HepG2 (cell line): ENCODE results near the gene SKIC2. TPM values are rescaled to one million over a fixed set of nuclear protein-coding genes. Genes with fewer than 3 reads are reported as not detected.

Experiments
- ADNP ChIP-seq: sonication (generic); formaldehyde crosslinking; IDR thresholded peaks from 2 replicates; pipeline ENCODE4 v1.4.0; 2020; ENCODE audit warnings: missing genetic modification reagents
- ARNTL ChIP-seq: sonication (generic); formaldehyde crosslinking; IDR thresholded peaks from 2 replicates; pipeline ENCODE4 v1.4.0; 2020; ENCODE audit warnings: mild to moderate bottlenecking, missing genetic modification reagents
- BHLHE40 ChIP-seq: IDR thresholded peaks from 2 replicates; pipeline ENCODE4 v1.6.1; 2011; ENCODE audit warnings: low read length, improper control_type of control experiment
- ELF1 ChIP-seq: sonication (generic); formaldehyde crosslinking; IDR thresholded peaks from 2 replicates; pipeline ENCODE4 v1.4.0; 2020; ENCODE audit warnings: missing genetic modification reagents
- GATAD1 ChIP-seq: IDR thresholded peaks from 2 replicates; pipeline ENCODE4 v1.6.1; 2016; ENCODE audit warnings: missing genetic modification reagents, missing compliant biosample characterization
- GFI1 ChIP-seq: sonication (generic); formaldehyde crosslinking; IDR thresholded peaks from 2 replicates; pipeline ENCODE4 v1.5.0; 2020; ENCODE audit warnings: missing genetic modification reagents, mild to moderate bottlenecking, borderline replicate concordance
- GTF2F1 ChIP-seq: fragments of 150-350 bp; IDR thresholded peaks from 2 replicates; pipeline ENCODE4 v1.6.1; 2014; ENCODE audit warnings: low read length
- MYNN ChIP-seq: sonication (generic); formaldehyde crosslinking; IDR thresholded peaks from 2 replicates; pipeline ENCODE4 v1.4.0; 2020; ENCODE audit warnings: mild to moderate bottlenecking, low read depth, missing genetic modification reagents
- PTBP1 ChIP-seq: fragments of 200-400 bp; formaldehyde crosslinking; IDR thresholded peaks from 2 replicates; pipeline ENCODE4 v1.6.1; 2018; ENCODE audit warnings: low read length, low read depth; ENCODE audit not compliant: poor library complexity, severe bottlenecking
- RBM39 ChIP-seq: fragments of 200-400 bp; formaldehyde crosslinking; IDR thresholded peaks from one replicate; pipeline ENCODE4 v1.6.1; 2018; ENCODE audit warnings: antibody characterized with exemption, mild to moderate bottlenecking, low read depth, low read length; ENCODE audit not compliant: poor library complexity, severe bottlenecking
- RXRB ChIP-seq: IDR thresholded peaks from 2 replicates; pipeline ENCODE4 v1.6.1; 2016; ENCODE audit warnings: borderline replicate concordance, missing genetic modification reagents, missing compliant biosample characterization
- THYN1 ChIP-seq: sonication (generic); formaldehyde crosslinking; IDR thresholded peaks from 2 replicates; pipeline ENCODE4 v1.8.1; 2023; ENCODE audit warnings: low read depth, mild to moderate bottlenecking, moderate library complexity, missing genetic modification reagents, borderline replicate concordance
- U2AF1 ChIP-seq: fragments of 200-400 bp; formaldehyde crosslinking; optimal IDR thresholded peaks from 2 replicates; pipeline ENCODE3; 2017; ENCODE audit warnings: mild to moderate bottlenecking, low read depth, low read length
- YY1 ChIP-seq: IDR thresholded peaks from 2 replicates; pipeline ENCODE4 v1.6.1; 2011; ENCODE audit warnings: low read length, low read depth, moderate library complexity, mild to moderate bottlenecking; ENCODE audit not compliant: insufficient read depth, insufficient replicate concordance
- ZNF329 ChIP-seq: sonication (generic); formaldehyde crosslinking; IDR thresholded peaks from 2 replicates; pipeline ENCODE4 v1.9.0; 2021; ENCODE audit warnings: low read depth, mild to moderate bottlenecking, missing genetic modification reagents
- ZNF335 ChIP-seq: sonication (generic); formaldehyde crosslinking; IDR thresholded peaks from 2 replicates; pipeline ENCODE4 v1.4.0; 2020; ENCODE audit warnings: missing genetic modification reagents
- ZNF337 ChIP-seq: sonication (generic); formaldehyde crosslinking; IDR thresholded peaks from 2 replicates; pipeline ENCODE4 v1.5.1; 2020; ENCODE audit warnings: missing genetic modification reagents, low read depth, mild to moderate bottlenecking, borderline replicate concordance
- ZNF431 ChIP-seq: sonication (generic); formaldehyde crosslinking; IDR thresholded peaks from 2 replicates; pipeline ENCODE4 v1.9.0; 2022; ENCODE audit warnings: missing genetic modification reagents, low read depth, mild to moderate bottlenecking, borderline replicate concordance
- ZNF496 ChIP-seq: sonication (generic); formaldehyde crosslinking; IDR thresholded peaks from 2 replicates; pipeline ENCODE4 v1.8.1; 2023; ENCODE audit warnings: mild to moderate bottlenecking, moderate library complexity, missing genetic modification reagents; ENCODE audit not compliant: insufficient replicate concordance
- ZNF607 ChIP-seq: sonication (generic); formaldehyde crosslinking; IDR thresholded peaks from 2 replicates; pipeline ENCODE4 v1.5.1; 2020; ENCODE audit warnings: missing genetic modification reagents, mild to moderate bottlenecking, borderline replicate concordance
- ZNF772 ChIP-seq: sonication (generic); formaldehyde crosslinking; IDR thresholded peaks from 2 replicates; pipeline ENCODE4 v1.5.0; 2020; ENCODE audit warnings: mild to moderate bottlenecking, missing genetic modification reagents
- ZNF776 ChIP-seq: sonication (generic); formaldehyde crosslinking; IDR thresholded peaks from 2 replicates; pipeline ENCODE4 v1.4.0; 2020; ENCODE audit warnings: mild to moderate bottlenecking, missing genetic modification reagents
- polyA plus RNA-seq, 8 experiments: library from polyadenylated mRNA; depleted of rRNA in 3 of 8; stranded (reverse) in 7 of 8; unstranded in 1 of 8; fragments of >200 nt; fragmentation: Illumina TruSeq in 4 of 8; extraction: Trizol in 4 of 8; gene quantifications; 2 replicates each; pipeline versions ENCODE4 v1.2.1 to v1.2.3, GENCODE V29; 2011 to 2016; ENCODE audit warnings: low read depth in 4 of 8, missing spikeins in 1 of 8, mixed read lengths in 1 of 8; ENCODE audit not compliant: insufficient read depth in 1 of 8
- total RNA-seq, 5 experiments: library from RNA; depleted of rRNA; stranded (reverse); fragments of >200 nt; fragmentation: Illumina TruSeq; extraction: Trizol; gene quantifications; 2 replicates each; pipeline ENCODE4 v1.2.3, GENCODE V29; 2016; ENCODE audit warnings: low read depth in 1 of 5
- TF ChIP-seq, protein P1 (sequence below): sonication (generic); formaldehyde crosslinking; IDR thresholded peaks from 2 replicates; pipeline ENCODE4 v1.4.0; 2020; ENCODE audit warnings: mild to moderate bottlenecking, missing genetic modification reagents
- TF ChIP-seq, protein P2 (sequence below): sonication (generic); formaldehyde crosslinking; IDR thresholded peaks from 2 replicates; pipeline ENCODE4 v1.4.0; 2020; ENCODE audit warnings: missing genetic modification reagents
- TF ChIP-seq, protein P3 (sequence below): sonication (generic); formaldehyde crosslinking; conservative IDR thresholded peaks from 2 replicates; pipeline ENCODE4 v1.8.0; 2022; ENCODE audit warnings: low read depth, missing genetic modification reagents

SKIC2 gene
- total and polyA plus RNA-seq, 2 of the 13 experiments (the other 11 are each of a cell fraction or from before 2014, with no cell fraction given) = 67.1 to 68.4 TPM

DNA sequence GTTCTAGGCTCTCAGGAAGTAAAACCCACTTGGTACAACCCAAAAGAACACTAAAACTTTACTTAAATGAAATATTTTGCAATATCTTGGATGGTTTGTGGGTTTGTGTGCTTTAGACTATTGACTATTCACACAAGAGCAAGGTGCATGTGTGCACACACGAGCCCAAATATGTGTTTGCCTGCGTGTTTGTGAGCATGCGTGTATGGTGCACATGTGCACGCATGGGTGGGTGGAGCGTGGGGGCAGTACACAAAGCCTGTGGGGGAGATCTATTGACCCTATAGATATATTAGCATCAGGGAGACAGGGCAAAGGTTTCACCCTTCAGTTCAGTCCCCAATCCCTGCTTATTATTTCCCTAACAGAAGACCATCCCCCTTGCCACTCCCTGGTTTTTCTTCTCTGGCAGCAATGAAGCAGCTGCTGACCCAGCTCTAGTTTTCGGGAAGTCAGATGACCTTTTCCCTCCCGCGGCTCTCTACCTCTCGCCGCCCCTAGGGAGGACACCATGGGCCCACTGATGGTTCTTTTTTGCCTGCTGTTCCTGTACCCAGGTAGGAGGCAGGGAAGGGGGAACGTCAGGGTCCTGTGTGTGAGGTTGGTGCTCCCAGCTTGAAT is 31.6 kb upstream of the SKIC2 start, which contains the start of gene C2 (continued):
- TF ChIP-seq, protein P1, sequence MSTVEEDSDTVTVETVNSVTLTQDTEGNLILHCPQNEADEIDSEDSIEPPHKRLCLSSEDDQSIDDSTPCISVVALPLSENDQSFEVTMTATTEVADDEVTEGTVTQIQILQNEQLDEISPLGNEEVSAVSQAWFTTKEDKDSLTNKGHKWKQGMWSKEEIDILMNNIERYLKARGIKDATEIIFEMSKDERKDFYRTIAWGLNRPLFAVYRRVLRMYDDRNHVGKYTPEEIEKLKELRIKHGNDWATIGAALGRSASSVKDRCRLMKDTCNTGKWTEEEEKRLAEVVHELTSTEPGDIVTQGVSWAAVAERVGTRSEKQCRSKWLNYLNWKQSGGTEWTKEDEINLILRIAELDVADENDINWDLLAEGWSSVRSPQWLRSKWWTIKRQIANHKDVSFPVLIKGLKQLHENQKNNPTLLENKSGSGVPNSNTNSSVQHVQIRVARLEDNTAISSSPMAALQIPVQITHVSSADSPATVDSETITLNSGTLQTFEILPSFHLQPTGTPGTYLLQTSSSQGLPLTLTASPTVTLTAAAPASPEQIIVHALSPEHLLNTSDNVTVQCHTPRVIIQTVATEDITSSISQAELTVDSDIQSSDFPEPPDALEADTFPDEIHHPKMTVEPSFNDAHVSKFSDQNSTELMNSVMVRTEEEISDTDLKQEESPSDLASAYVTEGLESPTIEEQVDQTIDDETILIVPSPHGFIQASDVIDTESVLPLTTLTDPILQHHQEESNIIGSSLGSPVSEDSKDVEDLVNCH (CRISPR knock-in tag) = no peak
- 0 out of 2 replicates have a peak, but pooled peaks have one; percentile 44 for TF ChIP-seq GFI1 (CRISPR knock-in tag)
- TF ChIP-seq MYNN = no peak
- no peak for TF ChIP-seq YY1
- no peak for TF ChIP-seq ZNF496 (CRISPR knock-in tag)
- no peak for TF ChIP-seq ZNF337
- TF ChIP-seq ADNP (CRISPR knock-in tag) = no peak
- peak; percentile 62; the same call in 1 of the 2 replicates for TF ChIP-seq ZNF431 (CRISPR knock-in tag)
- TF ChIP-seq ZNF772 (CRISPR knock-in tag) = peak; percentile 93; the same call in 1 of the 2 replicates
- TF ChIP-seq U2AF1 = no peak
- TF ChIP-seq GTF2F1 = no peak
- TF ChIP-seq PTBP1 = no peak
- TF ChIP-seq ZNF607 = peak; percentile 64; the same call in 1 of the 2 replicates
- peak; percentile 85 for TF ChIP-seq RXRB (CRISPR knock-in tag)
- no peak for TF ChIP-seq RBM39
- TF ChIP-seq ZNF329 (CRISPR knock-in tag) = no peak
- TF ChIP-seq, protein P2, sequence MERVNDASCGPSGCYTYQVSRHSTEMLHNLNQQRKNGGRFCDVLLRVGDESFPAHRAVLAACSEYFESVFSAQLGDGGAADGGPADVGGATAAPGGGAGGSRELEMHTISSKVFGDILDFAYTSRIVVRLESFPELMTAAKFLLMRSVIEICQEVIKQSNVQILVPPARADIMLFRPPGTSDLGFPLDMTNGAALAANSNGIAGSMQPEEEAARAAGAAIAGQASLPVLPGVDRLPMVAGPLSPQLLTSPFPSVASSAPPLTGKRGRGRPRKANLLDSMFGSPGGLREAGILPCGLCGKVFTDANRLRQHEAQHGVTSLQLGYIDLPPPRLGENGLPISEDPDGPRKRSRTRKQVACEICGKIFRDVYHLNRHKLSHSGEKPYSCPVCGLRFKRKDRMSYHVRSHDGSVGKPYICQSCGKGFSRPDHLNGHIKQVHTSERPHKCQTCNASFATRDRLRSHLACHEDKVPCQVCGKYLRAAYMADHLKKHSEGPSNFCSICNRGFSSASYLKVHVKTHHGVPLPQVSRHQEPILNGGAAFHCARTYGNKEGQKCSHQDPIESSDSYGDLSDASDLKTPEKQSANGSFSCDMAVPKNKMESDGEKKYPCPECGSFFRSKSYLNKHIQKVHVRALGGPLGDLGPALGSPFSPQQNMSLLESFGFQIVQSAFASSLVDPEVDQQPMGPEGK (CRISPR knock-in tag) = peak; percentile 97
- TF ChIP-seq ARNTL (CRISPR knock-in tag) = peak; percentile 95
- no peak; the same call in 1 of the 2 replicates for TF ChIP-seq ELF1 (CRISPR knock-in tag)
- no peak for TF ChIP-seq ZNF776 (CRISPR knock-in tag)
- TF ChIP-seq THYN1 (CRISPR knock-in tag) = 0 out of 2 replicates have a peak, but pooled peaks have one; percentile 58
- peak; percentile 70 for TF ChIP-seq GATAD1 (CRISPR knock-in tag)
- peak; percentile 98 for TF ChIP-seq BHLHE40
- peak; percentile 94 for TF ChIP-seq ZNF335 (CRISPR knock-in tag)
- TF ChIP-seq, protein P3, sequence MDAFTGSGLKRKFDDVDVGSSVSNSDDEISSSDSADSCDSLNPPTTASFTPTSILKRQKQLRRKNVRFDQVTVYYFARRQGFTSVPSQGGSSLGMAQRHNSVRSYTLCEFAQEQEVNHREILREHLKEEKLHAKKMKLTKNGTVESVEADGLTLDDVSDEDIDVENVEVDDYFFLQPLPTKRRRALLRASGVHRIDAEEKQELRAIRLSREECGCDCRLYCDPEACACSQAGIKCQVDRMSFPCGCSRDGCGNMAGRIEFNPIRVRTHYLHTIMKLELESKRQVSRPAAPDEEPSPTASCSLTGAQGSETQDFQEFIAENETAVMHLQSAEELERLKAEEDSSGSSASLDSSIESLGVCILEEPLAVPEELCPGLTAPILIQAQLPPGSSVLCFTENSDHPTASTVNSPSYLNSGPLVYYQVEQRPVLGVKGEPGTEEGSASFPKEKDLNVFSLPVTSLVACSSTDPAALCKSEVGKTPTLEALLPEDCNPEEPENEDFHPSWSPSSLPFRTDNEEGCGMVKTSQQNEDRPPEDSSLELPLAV (CRISPR knock-in tag) = no peak
